Muscle of arm (tissue), 12 donors: ENCODE results near the gene ZBTB12. TPM values are rescaled to one million over a fixed set of nuclear protein-coding genes. Genes with fewer than 3 reads are reported as not detected.
"Not testable (repeated sequence)": the region's sequence is repeated elsewhere in the genome, so short reads cannot be mapped to it uniquely, and the experiment has no call there.

Experiments
- DNase-seq: peaks from one replicate; pipeline ENCODE4 v3.0.0-alpha.2; 2013
- polyA plus RNA-seq, 12 donors: library from polyadenylated mRNA; unstranded; fragments of 120-200 nt; gene quantifications; one replicate each; pipeline ENCODE4 v1.2.1, GENCODE V29; 2013; ENCODE audit not compliant: insufficient read length in 12 of 12

The ZBTB12 gene
- polyA plus RNA-seq, 12 donors: 7.5 to 17.3 (median 9.7) TPM; not detected in 1

GRCh38 chr6:31927863-31928671, 26.2 kb upstream of the ZBTB12 start:
- no peak for DNase-seq

- DNase-seq: no peak
These were observed 25.5 kb upstream of the ZBTB12 start, which contains the start of gene C2 for GRCh38 chr6:31927242-31927862. Gene C2 (plus strand): TSS chr6:31927717. CDS start chr6:31927753, 36 bp downstream.

GRCh38 chr6:31922942-31923341, 21.1 kb upstream of the ZBTB12 start:
- DNase-seq: no peak

- DNase-seq: no peak
These were observed 18.9 kb upstream of the ZBTB12 start for GRCh38 chr6:31920811-31921210.

- DNase-seq: no peak
These were observed 17.9 kb upstream of the ZBTB12 start for GRCh38 chr6:31919624-31920303.

GRCh38 chr6:31918069-31918720, 16.3 kb upstream of the ZBTB12 start:
- DNase-seq: no peak

- DNase-seq: no peak
These were observed 13.9 kb upstream of the ZBTB12 start for GRCh38 chr6:31915756-31916155.

GRCh38 chr6:31915351-31915750, 13.5 kb upstream of the ZBTB12 start:
- no peak for DNase-seq

GRCh38 chr6:31911826-31912585, 10.1 kb upstream of the ZBTB12 start:
- DNase-seq: no peak

- DNase-seq: not testable (repeated sequence)
These were observed 7.4 kb upstream of the ZBTB12 start for GRCh38 chr6:31909298-31909697.

- DNase-seq: no peak
These were observed 6.9 kb upstream of the ZBTB12 start for GRCh38 chr6:31908791-31909190.

- DNase-seq: not testable (repeated sequence)
These were observed 6.4 kb upstream of the ZBTB12 start for GRCh38 chr6:31908255-31908654.

GRCh38 chr6:31907158-31907813, 5.4 kb upstream of the ZBTB12 start:
- no peak for DNase-seq

- DNase-seq: not testable (repeated sequence)
These were observed 4.8 kb upstream of the ZBTB12 start for GRCh38 chr6:31906727-31907126.

- DNase-seq: no peak
These were observed 4.2 kb upstream of the ZBTB12 start for GRCh38 chr6:31906122-31906521.

GRCh38 chr6:31905041-31905440, 3.2 kb upstream of the ZBTB12 start:
- DNase-seq: no peak

- no peak for DNase-seq
These were observed 2.1 kb upstream of the ZBTB12 start for GRCh38 chr6:31903957-31904356.

- DNase-seq: peak; percentile 58
These were observed 402 bp downstream of the ZBTB12 start for GRCh38 chr6:31901415-31901952.

- no peak for DNase-seq
These were observed 920 bp downstream of the ZBTB12 start for GRCh38 chr6:31900917-31901414.
